ENCODE measurements around the gene DHRSX.

- no peak for TF ChIP-seq POLR2A (IDR thresholded peaks at IDR 0.05)
- no peak for TF ChIP-seq CTCF (IDR thresholded peaks at IDR 0.05)
Observed at GRCh38 chrX:2388669-2389068, 112.1 kb downstream of the DHRSX start.

Data from adrenal gland (tissue), 5 donors.